Endothelial cell of umbilical vein (primary cell): ENCODE results near the gene CRIM1.

Experiments
- EZH2 ChIP-seq: IDR thresholded peaks from 2 replicates; pipeline ENCODE4 v1.6.1; 2012; ENCODE audit warnings: borderline replicate concordance, low read depth, mild to moderate bottlenecking, moderate library complexity, low read length, inconsistent platforms; ENCODE audit not compliant: severe bottlenecking
- JUN ChIP-seq: IDR thresholded peaks from 2 replicates; pipeline ENCODE4 v1.6.1; 2011; ENCODE audit warnings: borderline replicate concordance, low read depth; ENCODE audit not compliant: insufficient read length, insufficient read depth
- TF ChIP-seq, protein P1 (sequence below), 2 donors: IDR thresholded peaks; 1 replicate in 1 of 2; 2 replicates in 1 of 2; pipeline ENCODE4 v1.5.1; 2011; ENCODE audit warnings: low read length in 2 of 2, mild to moderate bottlenecking in 2 of 2, moderate library complexity in 2 of 2, control low read depth in 1 of 2, inconsistent platforms in 1 of 2, low read depth in 1 of 2; ENCODE audit not compliant: insufficient read depth in 1 of 2; ENCODE audit errors: extremely low read depth in 1 of 2

DNA sequence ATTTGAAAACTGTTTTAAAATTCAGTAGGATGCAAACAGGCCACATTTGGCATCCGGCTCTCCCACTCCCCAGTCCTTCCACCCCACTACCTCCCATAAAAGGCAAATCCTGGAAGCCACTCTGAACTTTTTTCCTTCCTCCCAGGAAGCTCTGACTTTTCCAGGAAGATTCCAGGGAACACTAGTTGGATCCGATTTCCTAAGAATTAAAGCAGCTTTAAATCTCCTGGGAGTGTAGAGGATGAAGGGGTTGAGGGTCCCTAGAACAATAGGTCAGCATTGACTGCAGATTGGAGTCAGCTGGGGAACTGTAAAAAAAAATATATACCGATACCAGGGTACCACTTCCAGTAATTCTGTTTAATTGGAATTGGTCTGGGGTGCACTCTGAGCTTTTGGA lies 76.9 kb downstream of the CRIM1 start:
- TF ChIP-seq JUN = no peak
- TF ChIP-seq, protein P1, sequence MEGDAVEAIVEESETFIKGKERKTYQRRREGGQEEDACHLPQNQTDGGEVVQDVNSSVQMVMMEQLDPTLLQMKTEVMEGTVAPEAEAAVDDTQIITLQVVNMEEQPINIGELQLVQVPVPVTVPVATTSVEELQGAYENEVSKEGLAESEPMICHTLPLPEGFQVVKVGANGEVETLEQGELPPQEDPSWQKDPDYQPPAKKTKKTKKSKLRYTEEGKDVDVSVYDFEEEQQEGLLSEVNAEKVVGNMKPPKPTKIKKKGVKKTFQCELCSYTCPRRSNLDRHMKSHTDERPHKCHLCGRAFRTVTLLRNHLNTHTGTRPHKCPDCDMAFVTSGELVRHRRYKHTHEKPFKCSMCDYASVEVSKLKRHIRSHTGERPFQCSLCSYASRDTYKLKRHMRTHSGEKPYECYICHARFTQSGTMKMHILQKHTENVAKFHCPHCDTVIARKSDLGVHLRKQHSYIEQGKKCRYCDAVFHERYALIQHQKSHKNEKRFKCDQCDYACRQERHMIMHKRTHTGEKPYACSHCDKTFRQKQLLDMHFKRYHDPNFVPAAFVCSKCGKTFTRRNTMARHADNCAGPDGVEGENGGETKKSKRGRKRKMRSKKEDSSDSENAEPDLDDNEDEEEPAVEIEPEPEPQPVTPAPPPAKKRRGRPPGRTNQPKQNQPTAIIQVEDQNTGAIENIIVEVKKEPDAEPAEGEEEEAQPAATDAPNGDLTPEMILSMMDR (IDR thresholded peaks at IDR 0.05; ENCODE audit: extremely low read depth in 1 of 2, insufficient read depth in 1 of 2, low read depth in 1 of 2, low read length in 2 of 2) = no peak
- TF ChIP-seq EZH2 = no peak
